ENCODE data around the gene TSNAX. TPM values are rescaled to one million over a fixed set of nuclear protein-coding genes. Genes with fewer than 3 reads are reported as not detected.
"Not testable (repeated sequence)": the region's sequence is repeated elsewhere in the genome, so short reads cannot be mapped to it uniquely, and the experiment has no call there.

The TSNAX gene, protein sequence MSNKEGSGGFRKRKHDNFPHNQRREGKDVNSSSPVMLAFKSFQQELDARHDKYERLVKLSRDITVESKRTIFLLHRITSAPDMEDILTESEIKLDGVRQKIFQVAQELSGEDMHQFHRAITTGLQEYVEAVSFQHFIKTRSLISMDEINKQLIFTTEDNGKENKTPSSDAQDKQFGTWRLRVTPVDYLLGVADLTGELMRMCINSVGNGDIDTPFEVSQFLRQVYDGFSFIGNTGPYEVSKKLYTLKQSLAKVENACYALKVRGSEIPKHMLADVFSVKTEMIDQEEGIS
- 36.3 and 39.4 TPM in 2 replicates for total RNA-seq (2014; rRNA removed; shearing (Covaris generic))

DNA sequence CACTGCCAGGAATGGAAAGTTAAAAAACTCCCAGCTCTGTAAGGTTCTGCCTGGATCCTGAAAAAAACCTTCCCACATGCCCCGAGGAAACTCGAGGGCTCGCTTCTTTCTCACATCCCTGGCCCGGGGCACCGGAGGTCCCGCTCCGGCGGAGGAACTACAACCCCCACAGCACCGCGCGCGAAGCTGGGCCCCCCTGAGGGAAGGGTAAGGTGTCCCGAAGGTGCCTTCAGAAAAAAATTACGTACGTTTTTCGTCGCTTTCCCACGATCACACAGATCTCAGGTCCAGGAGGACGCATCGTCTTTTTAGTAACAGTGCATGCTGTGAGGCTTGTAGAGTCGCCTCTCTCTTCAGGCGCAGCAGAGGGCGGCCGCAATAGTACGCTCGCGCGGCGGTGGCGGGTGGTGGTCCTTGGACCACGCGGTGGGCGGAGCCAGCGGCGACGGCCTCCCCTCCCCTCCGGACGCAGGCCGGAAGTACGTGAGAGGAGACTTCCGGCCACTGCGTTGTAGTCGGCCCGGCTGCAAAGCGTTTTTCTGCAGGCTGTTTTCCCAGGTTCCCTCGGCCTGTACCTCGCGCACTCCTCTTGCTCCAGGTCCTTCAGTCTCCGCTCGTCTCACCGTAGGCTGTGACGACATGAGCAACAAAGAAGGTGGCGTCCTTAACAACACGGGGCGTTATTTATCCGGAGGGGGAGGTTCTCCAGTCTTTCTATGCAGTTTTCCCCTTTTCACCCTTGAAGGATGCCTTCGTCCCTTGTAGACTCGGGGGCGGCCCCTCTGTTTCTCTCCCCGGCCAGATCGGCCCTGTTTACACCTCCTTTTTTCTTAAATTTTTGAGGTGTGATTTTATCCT, at the start of gene TSNAX:
Gene TSNAX, plus strand, starts transcription at position 498 of the 858 bp plus-strand sequence. Its CDS starts 142 bp downstream, at position 640.
- peak; percentile 90 for DNase-seq (ENCODE audit: low read depth)

DNA sequence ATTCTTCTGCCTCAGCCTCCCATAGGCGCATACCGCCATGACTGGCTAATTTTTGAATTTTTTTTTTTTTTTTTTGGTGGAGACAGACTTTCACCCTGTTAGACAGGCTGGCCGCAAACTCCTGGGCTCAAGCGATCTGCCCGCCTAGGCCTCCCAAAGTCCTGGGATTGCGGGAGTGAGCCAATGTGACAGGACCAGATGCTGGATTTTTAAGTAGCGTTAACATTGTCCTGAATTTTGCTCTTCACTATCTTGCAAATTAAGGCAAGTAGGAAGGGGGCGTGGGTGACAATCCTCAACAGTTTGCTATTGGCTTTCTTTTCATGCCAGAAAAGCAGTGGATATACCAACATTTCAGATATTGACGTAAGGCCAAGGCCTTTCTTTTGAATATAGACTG, 49.7 kb upstream of the TSNAX start:
- DNase-seq (ENCODE audit: low read depth): no peak

DNA sequence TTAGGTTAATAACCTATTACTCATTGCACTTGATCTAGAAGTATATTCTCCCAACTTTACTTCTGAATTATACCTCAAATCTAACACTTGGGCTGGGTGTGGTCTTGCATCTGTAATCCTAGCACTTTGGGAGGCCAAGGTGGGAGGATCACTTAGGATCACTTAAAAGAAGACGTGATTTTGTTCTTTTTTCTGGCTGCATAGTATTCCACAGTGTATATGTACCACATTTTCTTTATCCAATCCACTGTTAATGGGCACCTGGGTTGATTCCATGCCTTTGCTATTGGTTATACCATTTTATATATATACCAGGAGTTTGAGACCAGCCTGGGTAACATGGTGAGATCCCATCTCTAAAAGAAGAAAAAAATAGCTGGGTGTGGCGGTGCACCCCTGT, 48.5 kb upstream of the TSNAX start:
- DNase-seq (ENCODE audit: low read depth): no peak

DNA sequence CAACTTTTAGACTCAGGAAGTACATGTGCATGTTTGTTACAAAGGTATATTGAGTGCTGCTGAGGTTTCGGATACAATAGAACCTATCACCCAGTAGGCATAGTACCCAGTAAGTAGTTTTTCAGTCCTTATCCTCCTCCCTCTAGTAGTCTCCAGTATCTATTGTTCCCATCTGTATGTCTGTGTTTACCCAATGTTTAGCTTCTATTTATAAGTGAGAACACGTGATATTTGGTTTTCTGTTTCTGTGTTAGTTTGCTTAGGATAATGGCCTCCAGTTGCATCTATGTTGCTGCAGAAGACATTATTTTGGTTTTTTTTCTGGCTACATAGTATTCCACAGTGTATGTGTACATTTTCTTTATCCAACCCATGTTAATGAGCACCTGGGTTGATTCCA, 47.2 kb upstream of the TSNAX start:
- DNase-seq (ENCODE audit: low read depth): no peak

DNA sequence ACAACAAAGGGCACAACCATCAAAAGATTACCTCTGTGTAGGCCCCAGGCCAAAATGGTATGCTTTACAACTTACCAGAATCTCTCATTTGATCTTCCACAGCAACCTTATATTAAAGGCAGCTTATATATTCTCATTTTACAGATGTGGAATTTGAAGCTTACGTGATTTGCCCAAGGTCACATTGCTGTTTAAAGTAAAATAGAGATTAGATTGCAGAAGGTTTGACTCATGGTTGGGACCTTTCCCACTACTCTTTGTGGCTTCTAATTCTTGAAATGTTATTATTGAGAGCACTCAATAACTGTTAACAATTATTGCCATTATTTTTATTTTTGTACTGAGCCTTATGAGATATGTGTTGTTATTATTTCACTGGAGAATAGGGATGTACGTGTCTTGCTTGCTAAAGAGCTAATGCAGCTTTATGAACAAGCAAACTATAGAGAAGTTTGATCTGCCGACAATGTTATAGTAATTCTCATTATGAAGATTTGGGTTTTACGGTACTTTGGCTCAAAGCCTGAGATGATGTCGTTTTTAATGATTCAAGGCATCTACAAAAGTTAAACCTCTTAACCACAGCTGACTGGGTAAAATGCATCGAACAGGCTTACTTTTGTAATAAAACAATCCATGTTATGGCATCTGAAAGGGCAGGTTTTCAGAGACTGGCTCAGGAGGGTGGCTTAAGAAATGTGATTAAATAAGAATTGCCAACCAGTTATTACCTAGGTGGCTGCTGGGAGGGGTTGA, 43.3 kb upstream of the TSNAX start:
- no peak for DNase-seq (ENCODE audit: low read depth)

DNA sequence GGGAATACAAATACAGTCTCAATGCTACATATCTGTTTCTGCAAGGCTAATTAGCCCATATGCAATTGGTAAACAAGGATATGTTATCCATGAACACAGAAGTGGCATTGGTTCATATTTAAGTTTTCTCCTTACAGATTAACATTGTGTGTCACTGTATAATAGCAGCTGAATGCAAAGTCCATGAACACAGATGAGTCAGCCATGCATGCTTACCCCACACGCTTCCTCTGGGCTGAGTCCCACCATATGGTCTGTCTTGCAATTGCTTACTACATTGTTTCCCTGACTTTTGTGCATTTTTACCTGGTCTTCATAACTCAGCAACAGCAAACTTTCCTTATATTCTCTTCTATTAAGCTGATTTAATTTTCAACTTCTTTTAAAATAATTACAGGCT, 41.5 kb upstream of the TSNAX start:
- peak; percentile 59 for DNase-seq (ENCODE audit: low read depth)

DNA sequence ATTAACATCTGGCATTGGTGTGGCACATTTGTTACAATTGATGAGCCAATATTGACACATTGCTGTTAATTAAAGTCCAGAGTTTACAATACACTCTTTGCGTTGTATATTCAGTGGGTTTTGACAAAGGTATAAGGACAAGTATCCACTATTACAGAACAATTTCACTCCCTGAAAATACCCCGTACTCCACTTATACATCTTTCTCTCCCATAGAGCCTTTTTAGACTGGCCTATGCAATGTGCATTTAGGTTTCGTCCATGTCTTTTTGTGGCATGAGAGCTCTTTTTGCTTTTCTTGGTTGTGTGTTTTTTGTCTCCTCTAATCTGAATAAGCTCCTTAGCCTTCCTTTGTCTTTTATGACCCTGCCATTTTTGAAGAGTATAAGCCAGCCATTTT, 40.6 kb upstream of the TSNAX start:
- no peak for DNase-seq (ENCODE audit: low read depth)

DNA sequence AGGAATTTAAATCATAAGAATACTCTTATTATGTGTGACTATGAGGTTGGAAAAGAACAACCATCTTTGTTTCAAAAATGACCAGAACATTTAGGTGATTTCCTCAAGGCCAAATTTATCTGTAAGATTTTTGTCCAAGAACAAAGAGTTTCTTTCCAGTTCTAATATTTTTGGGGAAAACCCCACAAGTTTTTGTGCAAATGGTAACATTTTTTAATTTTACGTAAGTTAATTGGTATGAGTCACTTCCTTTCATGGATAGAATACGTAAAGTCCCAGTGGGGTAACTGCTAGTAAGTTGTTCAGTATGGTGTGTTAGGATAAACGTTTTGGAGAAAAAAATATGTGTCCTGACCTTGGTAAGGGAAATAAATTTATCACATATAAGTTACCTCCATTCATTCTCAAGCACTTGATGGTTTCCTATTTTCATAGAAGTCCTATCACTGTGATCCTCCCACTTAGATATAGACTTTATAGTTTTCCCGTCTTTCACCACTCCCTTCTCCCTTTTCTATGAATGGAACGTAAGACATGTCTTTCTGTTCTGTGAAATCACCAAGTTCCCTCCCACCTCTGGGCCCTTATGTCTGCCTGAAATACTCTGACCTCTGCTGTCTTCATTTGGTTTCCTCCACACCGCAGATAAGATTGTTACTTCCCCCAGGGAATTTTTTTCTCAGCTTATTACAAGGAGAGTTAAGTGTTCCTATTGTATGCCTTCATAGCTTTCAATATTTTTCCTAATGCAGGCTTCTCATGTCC, 34.9 kb upstream of the TSNAX start:
- peak; percentile 78 for DNase-seq (ENCODE audit: low read depth)

DNA sequence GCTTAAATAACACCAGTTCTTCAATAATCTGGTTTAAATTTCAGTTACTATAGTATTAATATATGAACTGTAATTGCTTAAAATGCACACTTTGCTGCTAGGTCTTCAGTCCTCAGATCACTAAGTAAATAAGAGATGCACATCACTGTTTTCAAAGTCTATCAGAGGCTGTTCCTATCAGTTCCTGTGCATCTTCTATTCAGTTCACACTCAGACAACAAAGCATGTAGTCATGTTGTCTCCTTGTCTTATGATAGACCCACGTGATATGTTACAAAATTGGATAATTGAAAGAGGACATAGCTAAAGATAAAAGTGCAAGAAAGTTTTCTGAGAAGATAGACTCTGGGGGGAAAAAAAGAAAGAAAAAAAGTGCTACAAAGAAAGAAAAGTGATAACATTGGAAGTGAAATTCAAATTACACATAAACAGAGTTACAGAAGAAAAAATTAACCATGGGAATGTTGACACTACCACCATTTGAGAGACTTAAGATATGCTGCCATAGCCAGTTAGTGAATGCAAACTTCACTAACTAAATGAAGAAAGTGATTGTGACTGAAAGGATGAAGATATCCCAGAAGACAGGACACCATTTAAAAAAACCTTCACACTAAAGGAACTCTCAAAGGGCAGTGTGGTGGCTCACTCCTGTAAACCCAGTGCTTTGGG, 33.9 kb upstream of the TSNAX start:
- no peak for DNase-seq (ENCODE audit: low read depth)

DNA sequence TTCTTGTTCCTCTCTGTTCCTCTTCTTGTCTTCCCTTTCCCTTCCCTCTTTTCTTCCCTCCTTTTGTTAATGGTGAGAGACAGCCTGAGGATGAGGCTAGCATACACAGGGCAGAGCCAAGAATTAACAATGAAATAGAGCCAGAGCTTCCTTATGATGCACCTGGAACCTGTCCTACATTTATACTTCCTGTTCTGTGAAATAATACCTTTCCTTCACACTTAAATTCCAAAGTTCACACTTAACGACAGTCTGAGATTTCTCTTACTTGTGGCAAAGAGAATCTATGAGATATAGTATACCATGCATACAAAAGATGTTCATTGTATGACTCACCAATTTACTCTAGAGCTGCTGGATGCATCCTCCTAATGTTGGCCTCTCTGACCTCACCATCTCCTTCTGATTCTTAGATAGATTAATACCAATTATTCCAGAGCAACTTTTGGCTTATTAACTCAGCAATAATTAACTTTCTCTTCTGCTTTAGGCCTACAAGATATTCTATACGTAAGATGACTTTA, 30.8 kb upstream of the TSNAX start:
- no peak for DNase-seq (ENCODE audit: low read depth)

DNA sequence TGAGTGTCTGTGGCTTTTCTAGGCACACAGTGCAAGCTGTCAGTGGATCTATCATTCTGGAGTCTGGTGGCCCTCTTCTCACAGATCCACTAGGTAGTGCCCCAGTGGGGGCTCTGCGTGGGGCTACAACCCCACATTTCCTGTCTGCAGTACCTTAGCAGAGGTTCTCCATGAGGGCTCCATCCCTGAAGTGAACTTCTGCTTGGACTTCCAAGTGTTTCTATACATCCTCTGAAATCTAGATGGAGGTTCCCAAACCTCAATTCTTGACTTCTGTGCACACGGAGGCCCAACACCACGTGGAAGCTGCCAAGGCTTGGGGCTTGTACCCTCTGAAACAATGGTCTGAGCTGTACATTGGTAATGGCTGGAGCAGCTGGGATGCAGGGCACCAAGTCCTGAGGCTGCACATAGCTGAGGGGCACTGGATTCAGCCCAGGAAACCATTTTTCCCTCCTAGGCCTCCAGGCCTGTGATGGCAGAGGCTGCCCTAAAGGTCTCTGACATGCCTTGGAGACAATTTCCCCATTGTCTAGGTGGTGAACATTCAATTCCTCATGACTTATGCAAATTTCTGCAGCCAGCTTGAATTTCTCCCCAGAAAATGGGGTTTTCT, 29.2 kb upstream of the TSNAX start:
- DNase-seq (ENCODE audit: low read depth): no peak

DNA sequence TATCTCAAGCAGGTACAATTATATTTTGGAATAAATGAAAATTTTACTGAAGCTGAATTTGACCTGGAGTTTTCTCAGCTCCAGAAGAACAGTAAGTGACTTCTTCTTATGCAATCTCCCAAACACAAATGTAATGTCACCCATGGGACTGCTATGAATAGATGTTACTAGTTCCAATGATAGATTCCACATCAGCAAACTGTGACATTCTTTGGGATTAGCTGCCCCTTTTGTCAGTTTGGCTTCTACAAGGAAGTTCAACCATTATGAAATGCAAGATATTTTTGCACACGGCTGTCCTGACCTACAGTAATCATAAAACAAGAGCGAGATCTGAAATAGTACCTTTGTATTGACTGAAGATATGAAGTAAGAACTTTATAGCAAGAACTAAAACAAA, 27.8 kb upstream of the TSNAX start:
- no peak for DNase-seq (ENCODE audit: low read depth)

DNA sequence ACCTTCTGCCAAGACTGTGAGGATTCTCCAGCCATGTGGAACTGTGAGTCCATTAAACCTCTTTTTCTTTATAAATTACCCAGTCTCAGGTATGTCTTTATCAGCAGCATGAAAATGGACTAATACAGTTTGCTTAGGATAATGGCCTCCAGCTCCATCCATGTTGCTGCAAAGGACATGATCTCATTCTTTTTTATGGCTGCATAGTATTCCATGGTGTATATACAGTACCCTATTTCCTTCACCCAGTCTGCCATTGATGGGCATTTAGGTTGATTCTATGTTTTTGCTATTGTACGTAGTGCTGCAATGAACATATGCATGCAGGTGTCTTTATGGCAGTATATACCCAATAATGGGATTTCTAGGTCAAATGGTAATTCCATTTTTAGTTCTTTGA, 25.3 kb upstream of the TSNAX start:
- not testable (repeated sequence) for DNase-seq (ENCODE audit: low read depth)

DNA sequence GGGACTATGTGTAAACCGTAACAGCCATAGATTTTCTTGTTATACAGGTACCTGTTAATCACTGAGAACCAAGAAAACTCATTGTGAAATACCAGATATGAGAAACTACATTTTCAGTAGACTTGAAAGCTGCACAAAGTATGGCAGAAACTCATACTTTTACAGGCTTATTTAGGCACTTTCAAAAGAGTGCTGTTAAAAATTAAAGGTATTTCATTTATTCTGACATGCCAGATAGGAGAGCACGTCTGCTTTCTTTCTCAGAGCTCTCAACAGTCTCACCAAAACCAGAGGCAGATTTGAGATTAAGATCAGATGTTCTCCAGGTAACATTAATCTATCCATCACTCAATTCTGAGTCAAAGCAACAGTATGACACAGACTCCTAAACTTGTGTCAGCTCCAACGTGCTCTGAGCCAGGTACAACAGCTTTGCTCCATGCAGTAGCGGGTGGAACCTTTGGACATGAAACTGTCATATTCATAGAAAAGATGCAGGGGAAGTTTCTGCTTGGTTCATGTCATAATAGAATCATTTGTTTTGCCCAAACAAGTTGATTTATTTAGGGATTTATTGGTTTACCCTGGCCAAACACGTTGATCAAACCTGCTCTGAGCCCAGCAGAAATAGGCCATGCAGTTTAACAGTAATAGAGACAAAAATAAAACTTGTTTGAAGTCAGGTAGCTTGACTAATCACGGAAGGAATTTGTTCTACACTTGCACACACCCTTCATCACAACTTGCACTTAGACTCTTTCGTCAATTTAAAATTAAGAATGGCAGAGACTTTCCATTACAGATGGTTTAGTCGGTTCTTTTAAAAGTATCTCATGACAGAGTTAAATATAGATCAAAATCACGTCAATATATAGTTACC, 20.8 kb upstream of the TSNAX start:
- DNase-seq (ENCODE audit: low read depth): no peak

DNA sequence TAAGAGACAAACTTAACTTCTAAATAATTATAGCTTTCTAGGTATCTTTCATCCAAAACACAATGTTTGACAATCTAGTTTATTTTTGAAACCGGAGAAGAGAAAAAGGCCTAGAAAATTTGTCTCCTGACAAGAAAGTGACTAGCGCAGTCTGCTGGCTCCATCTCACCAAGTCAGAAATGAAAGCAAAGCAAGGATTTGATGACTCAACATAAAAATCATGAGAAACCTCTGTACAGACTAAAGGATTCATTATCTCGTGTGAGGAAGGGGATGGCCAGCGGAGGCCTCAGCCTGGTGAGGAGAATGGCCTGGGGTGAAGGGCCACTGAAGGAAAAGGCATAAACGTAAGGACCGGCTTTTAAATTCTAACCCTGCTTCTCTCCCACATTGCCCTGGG, 20.0 kb upstream of the TSNAX start:
- DNase-seq (ENCODE audit: low read depth): peak; percentile 57

DNA sequence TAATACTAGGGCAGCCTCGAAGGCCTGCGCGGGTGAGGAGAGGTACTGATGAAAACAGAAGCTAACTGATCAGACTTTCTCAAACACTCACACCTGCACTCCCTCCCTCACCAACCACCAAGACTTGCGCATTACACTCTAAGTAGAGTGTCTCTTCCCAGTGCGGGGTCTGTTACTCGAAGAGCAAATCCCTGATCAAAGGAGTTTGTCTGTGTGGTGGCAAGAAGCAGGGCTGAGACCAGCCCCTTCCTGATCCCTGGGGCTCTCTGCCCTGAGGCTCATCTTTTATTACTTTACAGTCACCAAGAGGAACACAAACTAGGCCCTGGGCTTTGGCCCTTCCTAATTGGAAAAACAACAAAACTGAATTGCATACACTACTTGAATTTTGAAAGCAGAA, 19.5 kb upstream of the TSNAX start:
- DNase-seq (ENCODE audit: low read depth): peak; percentile 11

DNA sequence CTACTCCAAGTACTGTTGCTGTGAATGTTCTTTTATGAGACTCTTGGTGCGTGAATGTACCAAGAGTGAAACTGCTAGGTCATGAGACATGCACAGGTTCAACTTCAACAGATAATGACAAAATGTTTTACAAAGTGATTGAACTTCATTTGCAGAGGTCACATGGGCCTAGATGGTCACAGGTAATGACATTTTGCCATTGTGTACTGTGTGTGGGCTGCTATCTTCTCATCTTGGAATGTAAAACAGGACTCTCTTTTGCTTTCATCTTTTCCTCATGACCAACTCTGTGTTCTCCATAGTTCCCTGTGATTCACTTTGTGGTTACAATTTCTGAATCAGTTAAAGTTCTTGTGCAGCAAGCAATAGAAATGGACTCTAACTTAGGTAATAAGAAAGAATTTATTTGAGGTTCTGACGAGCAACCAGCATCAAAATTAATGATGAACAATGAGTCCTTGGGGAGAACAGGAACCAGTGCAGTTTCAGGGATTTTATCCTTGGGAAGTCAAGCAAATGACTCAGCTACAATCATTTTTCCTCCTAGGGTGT, 16.2 kb upstream of the TSNAX start:
- peak; percentile 74 for DNase-seq (ENCODE audit: low read depth)

DNA sequence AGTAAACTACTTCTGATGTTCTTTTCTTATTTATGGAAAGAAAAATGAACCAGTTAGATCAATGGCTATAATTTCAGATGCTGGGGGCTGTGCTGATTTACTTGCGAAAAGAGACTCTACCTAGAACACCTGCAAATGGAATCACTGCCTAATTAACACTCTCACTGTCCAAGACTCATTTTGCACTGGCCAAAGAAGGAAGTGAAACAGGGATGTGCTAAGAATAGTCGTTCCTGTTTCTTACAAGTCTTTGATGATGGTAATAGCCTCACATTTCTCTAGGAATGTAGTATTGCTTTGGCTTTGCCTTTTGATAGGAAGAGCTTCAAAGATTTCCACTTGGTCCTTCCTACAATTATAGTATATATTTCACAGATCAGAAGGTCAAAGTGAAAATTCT, 12.7 kb upstream of the TSNAX start:
- DNase-seq (ENCODE audit: low read depth): no peak

DNA sequence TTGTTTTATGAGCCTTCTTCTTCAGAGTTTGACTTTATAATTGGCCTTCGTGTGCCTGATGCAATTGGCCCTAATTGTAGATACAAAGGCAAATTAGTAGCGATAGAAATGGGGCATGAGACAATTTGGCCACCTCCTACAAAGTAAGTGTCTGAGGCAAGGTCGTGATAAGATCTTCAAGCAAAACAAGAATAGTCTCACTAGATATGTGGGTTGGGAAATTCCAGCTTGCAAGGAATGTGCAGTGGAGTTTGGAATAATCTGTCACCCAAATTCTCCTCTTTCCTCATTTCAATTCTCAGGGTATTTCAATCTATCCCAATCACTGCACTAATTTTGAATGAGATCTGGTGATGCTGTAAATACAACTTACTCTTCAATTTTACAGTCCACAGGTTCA, 11.4 kb upstream of the TSNAX start:
- no peak for DNase-seq (ENCODE audit: low read depth)

All from RPMI7951 (cell line).